BLaER1 treated with 17β-estradiol and CSF1 and Interleukin-3, amounts not matched to agents 10 nM and 100 nM (cell line): ENCODE results near the gene EPHB4.
"Not testable (repeated sequence)": the region's sequence is repeated elsewhere in the genome, so short reads cannot be mapped to it uniquely, and the experiment has no call there.

Experiments
- H3K27ac ChIP-seq, 11 experiments: shearing (Covaris generic); formaldehyde crosslinking; 2 replicates each; pipeline ENCODE4 v1.8.1; 2022
- H3K27me3 ChIP-seq, 11 experiments: shearing (Covaris generic); formaldehyde crosslinking; 2 replicates each; pipeline ENCODE4 v1.8.1; 2022
- H3K36me3 ChIP-seq, 11 experiments: shearing (Covaris generic); formaldehyde crosslinking; 2 replicates each; pipeline ENCODE4 v1.8.1; 2022
- H3K4me1 ChIP-seq, 10 experiments: shearing (Covaris generic); formaldehyde crosslinking; 2 replicates each; pipeline ENCODE4 v1.8.1; 2022
- H3K4me2 ChIP-seq, 11 experiments: shearing (Covaris generic); formaldehyde crosslinking; 2 replicates each; pipeline ENCODE4 v1.8.1; 2022
- H3K4me3 ChIP-seq, 10 experiments: shearing (Covaris generic); formaldehyde crosslinking; 2 replicates each; pipeline ENCODE4 v1.8.1; 2022
- H3K9ac ChIP-seq, 11 experiments: shearing (Covaris generic); formaldehyde crosslinking; 2 replicates each; pipeline ENCODE4 v1.8.1; 2022
- H3K9me3 ChIP-seq, 11 experiments: shearing (Covaris generic); formaldehyde crosslinking; replicated peaks in 1 of 11; 2 replicates each; pipeline ENCODE4 v1.8.1; 2022
- H4K20me1 ChIP-seq, 11 experiments: shearing (Covaris generic); formaldehyde crosslinking; 2 replicates each; pipeline ENCODE4 v1.8.1; 2022
- Cebpa-rat ChIP-seq, 11 experiments: shearing (Covaris generic); IDR thresholded peaks; 2 replicates each; pipeline ENCODE4 v1.8.1; 2022

EPHB4 gene

GRCh38 chr7:100778061-100778621 lies 49.2 kb downstream of the EPHB4 start:
- Histone ChIP-seq H3K27me3 (no peaks in the 10 kb centered on the region), H3K36me3 (no peaks in the 10 kb centered on the region), H3K27ac (no peak overlapping the region), H3K4me2 (no peak overlapping the region), H3K9me3 (no peaks in the 10 kb centered on the region), H4K20me1 (no peaks in the 10 kb centered on the region), H3K9ac (no peak overlapping the region), H3K4me1 (no peaks in the 10 kb centered on the region; a peak in 1 of 20 replicates), H3K4me3 (no peak overlapping the region)
- no peak for TF ChIP-seq Cebpa-rat (IDR thresholded peaks at IDR 0.05)

- Histone ChIP-seq H3K27ac (no peak overlapping the region), H3K4me3 (no peak overlapping the region), H3K27me3 (no peaks in the 10 kb centered on the region), H3K9me3 (no peaks in the 10 kb centered on the region), H3K9ac (no peak overlapping the region), H3K4me2 (no peak overlapping the region), H4K20me1 (no peaks in the 10 kb centered on the region), H3K36me3 (no peaks in the 10 kb centered on the region), H3K4me1 (no peaks in the 10 kb centered on the region; a peak in 1 of 20 replicates)
- no peak for TF ChIP-seq Cebpa-rat (IDR thresholded peaks at IDR 0.05)
Measured at GRCh38 chr7:100773491-100773890, 53.8 kb downstream of the EPHB4 start.

GRCh38 chr7:100768784-100769183 lies 58.5 kb downstream of the EPHB4 start:
- peaks cover 0 to 19% (median 12%) of the 10 kb centered on the region in 10 experiments; a peak in 16 of 20 replicates for H3K4me1 ChIP-seq

GRCh38 chr7:100765250-100765649 lies 62.1 kb downstream of the EPHB4 start:
- H3K36me3 ChIP-seq, result no peaks in the 10 kb centered on the region
- no peak for TF ChIP-seq Cebpa-rat (IDR thresholded peaks at IDR 0.05)
- H3K4me1 ChIP-seq, result peaks cover 0 to 28% (median 16%) of the 10 kb centered on the region in 10 experiments; a peak in 17 of 20 replicates
- no peaks in the 10 kb centered on the region for H3K27me3 ChIP-seq
- no peak overlapping the region for H3K4me2 ChIP-seq
- H3K4me3 ChIP-seq, result no peak overlapping the region
- no peaks in the 10 kb centered on the region for H3K9me3 ChIP-seq
- H3K27ac ChIP-seq, result no peak overlapping the region
- H3K9ac ChIP-seq, result no peak overlapping the region
- no peaks in the 10 kb centered on the region for H4K20me1 ChIP-seq

More at GRCh38 chr7:100768784-100769183, 58.5 kb downstream of the EPHB4 start:
- no peak overlapping the region; a peak in 1 of 22 replicates for H3K9ac ChIP-seq
- H3K4me3 ChIP-seq, result no peak overlapping the region
- no peak overlapping the region for H3K4me2 ChIP-seq
- no peaks in the 10 kb centered on the region for H3K36me3 ChIP-seq
- no peaks in the 10 kb centered on the region for H3K9me3 ChIP-seq
- no peaks in the 10 kb centered on the region for H3K27me3 ChIP-seq
- TF ChIP-seq Cebpa-rat (IDR thresholded peaks at IDR 0.05), result no peak
- no peak overlapping the region for H3K27ac ChIP-seq
- H4K20me1 ChIP-seq, result no peaks in the 10 kb centered on the region

GRCh38 chr7:100764841-100765240 lies 62.5 kb downstream of the EPHB4 start:
- Histone ChIP-seq H3K36me3 (no peaks in the 10 kb centered on the region), H3K4me2 (no peak overlapping the region), H3K9ac (no peak overlapping the region), H3K9me3 (no peaks in the 10 kb centered on the region), H4K20me1 (no peaks in the 10 kb centered on the region), H3K4me3 (no peak overlapping the region), H3K27ac (no peak overlapping the region), H3K4me1 (peaks cover 0 to 28% (median 16%) of the 10 kb centered on the region in 10 experiments; a peak in 17 of 20 replicates), H3K27me3 (no peaks in the 10 kb centered on the region)
- TF ChIP-seq Cebpa-rat (IDR thresholded peaks at IDR 0.05), result no peak

GRCh38 chr7:100763556-100764140 lies 63.7 kb downstream of the EPHB4 start:
- Histone ChIP-seq H3K4me1 (peaks cover 0 to 28% (median 16%) of the 10 kb centered on the region in 10 experiments; a peak in 17 of 20 replicates), H3K4me2 (peak overlapping the region in 1 of 11 experiments; percentile 11; a peak in 1 of 22 replicates), H3K27me3 (no peaks in the 10 kb centered on the region), H3K36me3 (no peaks in the 10 kb centered on the region), H4K20me1 (no peaks in the 10 kb centered on the region), H3K9me3 (no peaks in the 10 kb centered on the region), H3K27ac (no peak overlapping the region), H3K4me3 (no peak overlapping the region), H3K9ac (no peak overlapping the region)
- TF ChIP-seq Cebpa-rat (IDR thresholded peaks at IDR 0.05), result no peak

GRCh38 chr7:100762841-100763240 lies 64.5 kb downstream of the EPHB4 start:
- H4K20me1 ChIP-seq, H3K27ac ChIP-seq, H3K4me3 ChIP-seq, H3K36me3 ChIP-seq, H3K27me3 ChIP-seq, H3K9ac ChIP-seq, H3K9me3 ChIP-seq: not testable (repeated sequence)
- Histone ChIP-seq H3K4me2 (peak overlapping the region in 2 of 11 experiments; percentile 17 to 33; a peak in 1 of 22 replicates), H3K4me1 (peaks cover 0 to 28% (median 16%) of the 10 kb centered on the region in 10 experiments; a peak in 17 of 20 replicates)
- peak in 1 of 11 experiments; percentile 35; a peak in 2 of 22 replicates for TF ChIP-seq Cebpa-rat (IDR thresholded peaks at IDR 0.05)

- H3K4me3 ChIP-seq, result no peak overlapping the region
- H4K20me1 ChIP-seq, result no peaks in the 10 kb centered on the region
- no peak overlapping the region for H3K9ac ChIP-seq
- no peak overlapping the region for H3K4me2 ChIP-seq
- H3K36me3 ChIP-seq, result no peaks in the 10 kb centered on the region
- peaks cover 0 to 22% (median 15%) of the 10 kb centered on the region in 10 experiments; a peak in 16 of 20 replicates for H3K4me1 ChIP-seq
- H3K9me3 ChIP-seq, result no peaks in the 10 kb centered on the region
- no peak overlapping the region for H3K27ac ChIP-seq
- no peak for TF ChIP-seq Cebpa-rat (IDR thresholded peaks at IDR 0.05)
- no peaks in the 10 kb centered on the region for H3K27me3 ChIP-seq
Measured at GRCh38 chr7:100759357-100760171, 67.8 kb downstream of the EPHB4 start.

GRCh38 chr7:100753750-100754149 lies 73.6 kb downstream of the EPHB4 start:
- H3K4me1 ChIP-seq, result peaks cover 0 to 19% (median 10%) of the 10 kb centered on the region in 10 experiments; a peak in 12 of 20 replicates
- no peak overlapping the region for H3K9ac ChIP-seq
- H3K27me3 ChIP-seq, result no peaks in the 10 kb centered on the region
- no peak overlapping the region for H3K4me2 ChIP-seq
- no peak; a peak in 1 of 22 replicates for TF ChIP-seq Cebpa-rat (IDR thresholded peaks at IDR 0.05)
- H3K4me3 ChIP-seq, result no peak overlapping the region
- H3K36me3 ChIP-seq, result no peaks in the 10 kb centered on the region
- no peaks in the 10 kb centered on the region for H4K20me1 ChIP-seq
- no peaks in the 10 kb centered on the region for H3K9me3 ChIP-seq
- H3K27ac ChIP-seq, result no peak overlapping the region
